GM12892 (cell line): ENCODE measurements around the gene HOXB6.

Experiments
- DNase-seq: peaks from one replicate; pipeline ENCODE4 v3.0.0; 2011; ENCODE audit not compliant: insufficient read length
- FAIRE-seq: peaks from 2 replicates; lab custom pipeline; 2011; peaks lifted over from hg19 to GRCh38; lab: Jason Lieb, UNC
- POLR2A ChIP-seq: IDR thresholded peaks from 2 replicates; pipeline ENCODE4 v1.6.1; 2011; ENCODE audit warnings: low read depth, low read length, control low read depth
- POLR2AphosphoS5 ChIP-seq: IDR thresholded peaks from 2 replicates; pipeline ENCODE4 v1.6.1; 2011; ENCODE audit warnings: low read depth, low read length, control low read depth
- TAF1 ChIP-seq: IDR thresholded peaks from 2 replicates; pipeline ENCODE4 v1.6.1; 2011; ENCODE audit warnings: low read depth, mild to moderate bottlenecking, control low read depth, low read length, borderline replicate concordance

HOXB6 gene

GRCh38 chr17:48561884-48562810 is 42.6 kb downstream of the HOXB6 start:
- TF ChIP-seq POLR2A, result no peak
- no peak for TF ChIP-seq POLR2AphosphoS5
- TF ChIP-seq TAF1, result no peak
- DNase-seq (no peak), FAIRE-seq (no peak)

- TF ChIP-seq POLR2AphosphoS5 (no peak), TAF1 (no peak), POLR2A (no peak)
- DNase-seq, result no peak
- no peak for FAIRE-seq
These were observed 44.7 kb downstream of the HOXB6 start for GRCh38 chr17:48559840-48560817.

- TF ChIP-seq TAF1, result no peak
- no peak for TF ChIP-seq POLR2AphosphoS5
- no peak for TF ChIP-seq POLR2A
- FAIRE-seq, result no peak
These were observed 45.5 kb downstream of the HOXB6 start for GRCh38 chr17:48559122-48559839.

GRCh38 chr17:48558831-48559121 is 46.0 kb downstream of the HOXB6 start:
- FAIRE-seq (no peak), DNase-seq (no peak)
- TF ChIP-seq TAF1, result no peak
- no peak for TF ChIP-seq POLR2A
- TF ChIP-seq POLR2AphosphoS5, result no peak

More at GRCh38 chr17:48559122-48559839, 45.5 kb downstream of the HOXB6 start:
- DNase-seq, result no peak

GRCh38 chr17:48558057-48558830 is 46.5 kb downstream of the HOXB6 start:
- FAIRE-seq (no peak), DNase-seq (no peak)
- TF ChIP-seq POLR2A (no peak), POLR2AphosphoS5 (no peak), TAF1 (no peak)

- TF ChIP-seq TAF1, result no peak
- TF ChIP-seq POLR2A, result no peak
- no peak for TF ChIP-seq POLR2AphosphoS5
- DNase-seq, result no peak
- FAIRE-seq, result no peak
These were observed 48.0 kb downstream of the HOXB6 start for GRCh38 chr17:48556576-48557401.

- no peak for DNase-seq
- TF ChIP-seq POLR2AphosphoS5, result no peak
- TF ChIP-seq POLR2A, result no peak
- TF ChIP-seq TAF1, result no peak
- FAIRE-seq, result no peak
These were observed 48.6 kb downstream of the HOXB6 start for GRCh38 chr17:48556229-48556575.

GRCh38 chr17:48555258-48556228 is 49.2 kb downstream of the HOXB6 start:
- TF ChIP-seq TAF1, result no peak
- no peak for TF ChIP-seq POLR2A
- TF ChIP-seq POLR2AphosphoS5, result no peak
- FAIRE-seq, result no peak
- DNase-seq, result no peak

- no peak for FAIRE-seq
- DNase-seq, result no peak
These were observed 50.2 kb downstream of the HOXB6 start for GRCh38 chr17:48554412-48555257.

More at GRCh38 chr17:48554412-48555257, 50.2 kb downstream of the HOXB6 start:
- TF ChIP-seq POLR2A, result no peak
- TF ChIP-seq POLR2AphosphoS5, result no peak
- no peak for TF ChIP-seq TAF1
